Cortex of kidney (tissue), 1 donor: ENCODE measurements around the gene ESRRB.
"Not testable (repeated sequence)": the region's sequence is repeated elsewhere in the genome, so short reads cannot be mapped to it uniquely, and the experiment has no call there.

Experiments used
- DNase-seq: peaks from one replicate; lab custom pipeline; 2025; lab: John Stamatoyannopoulos, UW

The ESRRB gene

GRCh38 chr14:76497550-76498462 is 121.9 kb downstream of the ESRRB start:
- no peak for DNase-seq

GRCh38 chr14:76498463-76498935 is 122.6 kb downstream of the ESRRB start:
- DNase-seq = no peak

GRCh38 chr14:76498976-76499375 is 123.0 kb downstream of the ESRRB start:
- no peak for DNase-seq

GRCh38 chr14:76499399-76499798 is 123.5 kb downstream of the ESRRB start:
- no peak for DNase-seq

- DNase-seq = no peak
Measured at GRCh38 chr14:76500011-76500410, 124.1 kb downstream of the ESRRB start.

- DNase-seq = no peak
Measured at GRCh38 chr14:76500480-76500879, 124.5 kb downstream of the ESRRB start.

GRCh38 chr14:76501156-76501720 is 125.3 kb downstream of the ESRRB start:
- no peak for DNase-seq

- no peak for DNase-seq
Measured at GRCh38 chr14:76502219-76502618, 126.3 kb downstream of the ESRRB start.

GRCh38 chr14:76502638-76503037 is 126.7 kb downstream of the ESRRB start:
- no peak for DNase-seq

GRCh38 chr14:76509311-76509710 is 133.4 kb downstream of the ESRRB start:
- no peak for DNase-seq

- no peak for DNase-seq
Measured at GRCh38 chr14:76510181-76510580, 134.2 kb downstream of the ESRRB start.

GRCh38 chr14:76514213-76514998 is 138.5 kb downstream of the ESRRB start:
- DNase-seq = no peak

- DNase-seq = no peak
Measured at GRCh38 chr14:76516884-76517283, 140.9 kb downstream of the ESRRB start.

- DNase-seq = no peak
Measured at GRCh38 chr14:76518366-76518765, 142.4 kb downstream of the ESRRB start.

- DNase-seq = no peak
Measured at GRCh38 chr14:76525106-76525821, 149.3 kb downstream of the ESRRB start.

GRCh38 chr14:76531085-76531484 is 155.1 kb downstream of the ESRRB start:
- DNase-seq = no peak

- no peak for DNase-seq
Measured at GRCh38 chr14:76531821-76532318, 155.9 kb downstream of the ESRRB start.

- DNase-seq = not testable (repeated sequence)
Measured at GRCh38 chr14:76536636-76537035, 160.7 kb downstream of the ESRRB start.

GRCh38 chr14:76537906-76538647 is 162.1 kb downstream of the ESRRB start:
- DNase-seq = no peak

- DNase-seq = no peak
Measured at GRCh38 chr14:76538648-76539008, 162.7 kb downstream of the ESRRB start.

- no peak for DNase-seq
Measured at GRCh38 chr14:76539130-76539529, 163.2 kb downstream of the ESRRB start.
